Stomach (tissue), 4 donors: Measurements from ENCODE around the gene SORCS1.

Source experiments
- CTCF ChIP-seq, 7 experiments: fragments of 450-650 bp in 4 of 7; fragments of 200-600 bp in 3 of 7; sonication (generic) in 3 of 7; IDR thresholded peaks; one replicate each; pipeline ENCODE4 v1.5.1; 2016 to 2019; ENCODE audit warnings: antibody characterized with exemption in 7 of 7, control low read depth in 2 of 7, mild to moderate bottlenecking in 1 of 7
- POLR2A ChIP-seq, 4 donors: fragments of 450-650 bp; IDR thresholded peaks; one replicate each; pipeline ENCODE4 v1.6.1; 2016; ENCODE audit warnings: antibody characterized with exemption in 4 of 4, control low read depth in 2 of 4, mild to moderate bottlenecking in 1 of 4, moderate library complexity in 1 of 4
- POLR2AphosphoS5 ChIP-seq, 3 donors: sonication (generic); formaldehyde crosslinking; IDR thresholded peaks; one replicate each; pipeline ENCODE4 v1.6.1; 2016; ENCODE audit warnings: antibody characterized with exemption in 3 of 3

- TF ChIP-seq CTCF (IDR thresholded peaks at IDR 0.05) (no peak), POLR2A (IDR thresholded peaks at IDR 0.05) (no peak), POLR2AphosphoS5 (IDR thresholded peaks at IDR 0.05) (no peak)
These were observed 3.6 kb downstream of the SORCS1 start for GRCh38 chr10:107160866-107161265.
